Uterus (tissue), 4 donors: ENCODE measurements around the gene NFIL3. TPM values are rescaled to one million over a fixed set of nuclear protein-coding genes. Genes with fewer than 3 reads are reported as not detected.

Experiments
- DNase-seq, 2 donors: peaks; one replicate each; pipeline ENCODE4 v3.0.0-alpha.2; 2019 to 2020
- H3K27ac ChIP-seq, 2 donors: fragments of 200-600 bp; sonication (generic); 1 replicate in 1 of 2; 2 replicates in 1 of 2; pipeline ENCODE4 v1.5.1; 2016 to 2018
- H3K27me3 ChIP-seq, 2 donors: fragments of 200-600 bp; sonication (generic); one replicate each; pipeline ENCODE4 v1.5.1; 2018 to 2019; ENCODE audit warnings: control low read depth in 1 of 2
- H3K36me3 ChIP-seq, 2 donors: fragments of 200-600 bp; sonication (generic); one replicate each; pipeline ENCODE4 v1.5.1; 2019; ENCODE audit warnings: control low read depth in 1 of 2
- H3K4me1 ChIP-seq, 2 donors: fragments of 200-600 bp; sonication (generic); one replicate each; pipeline ENCODE4 v1.5.1; 2018 to 2019; ENCODE audit warnings: control low read depth in 1 of 2
- H3K4me3 ChIP-seq, 2 donors: fragments of 200-600 bp; sonication (generic); 1 replicate in 1 of 2; 2 replicates in 1 of 2; pipeline ENCODE4 v1.5.1; 2018 to 2019; ENCODE audit warnings: mild to moderate bottlenecking in 1 of 2
- H3K9me3 ChIP-seq, 2 donors: fragments of 200-600 bp; sonication (generic); one replicate each; pipeline ENCODE4 v1.5.1; 2019; ENCODE audit warnings: control low read depth in 1 of 2
- CTCF ChIP-seq, 4 experiments: fragments of 200-600 bp in 2 of 4; fragments of 450-650 bp in 2 of 4; sonication (generic) in 2 of 4; IDR thresholded peaks; one replicate each; pipeline ENCODE4 v1.5.1; 2016 to 2019; ENCODE audit warnings: antibody characterized with exemption in 4 of 4, mild to moderate bottlenecking in 2 of 4, moderate library complexity in 1 of 4
- POLR2A ChIP-seq, 2 donors: fragments of 450-650 bp; IDR thresholded peaks; one replicate each; pipeline ENCODE4 v1.6.1; 2016; ENCODE audit warnings: antibody characterized with exemption in 2 of 2, mild to moderate bottlenecking in 1 of 2, moderate library complexity in 1 of 2
- intact Hi-C: fragments of 100-400 bp; cut with DNase I; formaldehyde crosslinking; loops from one replicate; pipeline ENCODE4 v1.15.1; 2023; ENCODE audit warnings: low total_unique reads
- total RNA-seq, 4 donors: library from RNA; depleted of rRNA in 3 of 4; stranded (reverse); fragments of >200 nt in 3 of 4; gene quantifications; one replicate each; pipeline versions ENCODE4 v1.1.0 to v1.2.4, GENCODE V29; 2014 to 2023
- donor health status: DM: yes; HTN: yes; CAD: no.

Gene NFIL3
- total RNA-seq, 4 donors from 2014 or later: 28.5 to 74.7 (median 64.8) TPM

DNA sequence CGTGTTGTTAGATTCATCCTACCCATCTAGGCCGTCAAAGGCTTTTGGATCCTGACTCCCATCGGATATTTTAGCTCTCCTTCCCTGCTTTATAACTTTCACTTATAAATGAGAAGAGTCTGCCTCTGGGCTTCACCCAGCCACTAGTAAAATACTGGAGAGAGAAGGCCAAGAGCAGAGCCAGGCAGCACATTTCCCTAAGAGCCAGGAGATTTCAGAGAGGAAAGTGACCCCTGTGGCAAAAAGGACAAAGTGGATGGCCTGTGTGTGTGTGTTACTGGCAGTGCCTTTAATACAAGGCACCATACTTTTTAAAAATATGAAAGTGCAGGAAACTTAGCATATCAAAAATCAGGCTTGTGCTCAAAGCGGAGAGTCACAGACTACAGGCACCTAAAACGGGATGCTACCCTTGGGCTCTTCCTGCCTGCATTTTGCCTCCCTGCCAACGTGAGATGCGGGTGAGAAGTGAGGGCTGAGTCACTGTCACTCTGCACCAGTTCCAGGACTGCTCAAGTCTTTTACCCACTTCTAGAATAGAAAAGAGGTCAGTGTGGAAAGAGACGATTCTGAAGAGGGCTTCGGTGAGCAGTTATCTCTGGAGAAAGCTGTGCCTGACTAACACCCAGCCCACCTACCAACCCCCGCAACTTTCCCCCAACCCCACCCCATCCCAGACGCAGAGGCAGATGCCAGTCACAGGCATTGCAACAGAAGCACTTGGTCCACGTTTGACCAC, 15.9 kb downstream of the NFIL3 start:
- Histone ChIP-seq H3K27me3 (no peaks in the 10 kb centered on the region), H3K27ac (no peak overlapping the region), H3K4me3 (no peak overlapping the region), H3K9me3 (no peaks in the 10 kb centered on the region), H3K36me3 (no peaks in the 10 kb centered on the region), H3K4me1 (no peaks in the 10 kb centered on the region)
- no peak for DNase-seq
- no peak for TF ChIP-seq POLR2A (IDR thresholded peaks at IDR 0.05)
- TF ChIP-seq CTCF (IDR thresholded peaks at IDR 0.05): no peak
- intact Hi-C loops: no loop called here

- TF ChIP-seq CTCF (IDR thresholded peaks at IDR 0.05) (no peak), POLR2A (IDR thresholded peaks at IDR 0.05) (no peak)
- Histone ChIP-seq H3K4me3 (no peak overlapping the region), H3K27me3 (no peaks in the 10 kb centered on the region), H3K36me3 (no peaks in the 10 kb centered on the region), H3K4me1 (no peaks in the 10 kb centered on the region), H3K27ac (no peak overlapping the region), H3K9me3 (no peaks in the 10 kb centered on the region)
- no peak for DNase-seq
- intact Hi-C loops: no loop called here
Observed at GRCh38 chr9:91405343-91406077, 18.1 kb downstream of the NFIL3 start.

GRCh38 chr9:91403665-91404543, 19.7 kb downstream of the NFIL3 start:
- Histone ChIP-seq H3K36me3 (no peaks in the 10 kb centered on the region), H3K4me3 (no peak overlapping the region), H3K27me3 (no peaks in the 10 kb centered on the region), H3K27ac (no peak overlapping the region), H3K9me3 (no peaks in the 10 kb centered on the region), H3K4me1 (no peaks in the 10 kb centered on the region)
- TF ChIP-seq POLR2A (IDR thresholded peaks at IDR 0.05) (no peak), CTCF (IDR thresholded peaks at IDR 0.05) (no peak)
- intact Hi-C loops: no loop called here
- no peak for DNase-seq

DNA sequence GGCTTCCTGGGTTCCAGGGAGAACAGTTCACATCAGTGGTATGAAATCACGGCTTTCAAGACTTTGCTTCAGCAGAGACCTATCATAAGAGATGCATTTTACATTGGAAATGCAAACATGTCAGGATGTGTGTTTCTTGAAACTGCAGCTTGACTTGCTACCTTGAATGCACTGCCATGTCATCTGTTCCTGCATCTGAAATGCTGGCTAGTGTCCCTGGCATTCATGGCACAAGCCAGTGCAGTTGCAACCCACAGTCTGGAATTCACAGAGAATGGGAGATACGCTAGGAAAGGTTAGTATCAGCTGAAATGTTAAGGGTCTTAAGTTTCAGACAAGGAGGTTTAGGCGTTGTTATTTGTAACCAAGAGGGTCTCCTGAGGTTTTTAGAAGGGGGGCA, 24.7 kb downstream of the NFIL3 start:
- Histone ChIP-seq H3K9me3 (no peaks in the 10 kb centered on the region), H3K4me3 (no peak overlapping the region), H3K36me3 (no peaks in the 10 kb centered on the region), H3K27me3 (no peaks in the 10 kb centered on the region), H3K27ac (no peak overlapping the region), H3K4me1 (no peaks in the 10 kb centered on the region)
- no peak for TF ChIP-seq POLR2A (IDR thresholded peaks at IDR 0.05)
- TF ChIP-seq CTCF (IDR thresholded peaks at IDR 0.05): no peak
- no peak for DNase-seq
- intact Hi-C loops: no loop called here
